Measurements from ENCODE around the gene LRRIQ1. TPM values are rescaled to one million over a fixed set of nuclear protein-coding genes. Genes with fewer than 3 reads are reported as not detected.

Gene LRRIQ1
- total RNA-seq, 1 experiment from 2014 or later: 3.4 TPM

DNA sequence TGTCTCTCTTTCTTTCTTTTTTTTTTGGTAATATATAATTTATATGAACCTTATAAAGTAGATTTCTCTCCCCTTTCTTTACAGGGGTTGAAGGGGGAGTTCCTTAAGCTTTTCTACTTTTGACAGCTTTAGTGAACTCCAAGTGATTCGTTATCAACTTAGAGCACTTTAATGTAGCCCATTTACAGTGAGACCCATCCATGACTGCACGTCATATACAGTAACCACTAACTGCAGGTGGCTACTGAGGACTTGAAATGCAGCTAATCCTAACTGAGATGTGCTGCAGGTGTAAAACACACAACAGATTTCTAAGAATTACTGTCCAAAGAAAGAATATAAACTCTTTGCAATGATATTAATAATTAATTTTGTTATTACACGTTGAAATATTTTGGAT, 582 bp downstream of the LRRIQ1 start:
- CTCF ChIA-PET: no interaction called here
- Histone ChIP-seq H3K4me3 (ENCODE audit: low read depth, low read length, poor library complexity, severe bottlenecking) (peak overlapping the region; percentile 63), H3K27me3 (replicated peaks; ENCODE audit: insufficient read depth, low read depth, low read length, poor library complexity) (no peaks in the 10 kb centered on the region), H3K27ac (ENCODE audit: low read depth, low read length, poor library complexity, severe bottlenecking) (no peak overlapping the region), H3K9me3 (ENCODE audit: low read depth, low read length, poor library complexity, severe bottlenecking) (no peaks in the 10 kb centered on the region), H3K36me3 (ENCODE audit: insufficient read depth, low read length, poor library complexity, severe bottlenecking) (no peaks in the 10 kb centered on the region), H3K4me1 (ENCODE audit: insufficient read depth, low read length, poor library complexity, severe bottlenecking) (no peaks in the 10 kb centered on the region)
- no TSS peak for BruUV-seq (replicated peaks)
- TF ChIP-seq CTCF (conservative IDR thresholded peaks at IDR 0.05; ENCODE audit: low read depth, low read length): no peak
- TF ChIP-seq EZH2 (IDR thresholded peaks at IDR 0.05; ENCODE audit: borderline replicate concordance, low read depth, low read length, poor library complexity, severe bottlenecking): no peak
- no peak for DNase-seq (ENCODE audit: low spot score)
- intact Hi-C loops (cut with micrococcal nuclease; ENCODE audit: unreplicated experiment): no loop called here
- POLR2A ChIA-PET (ENCODE audit: low non-redundant PET): no interaction called here

DNA sequence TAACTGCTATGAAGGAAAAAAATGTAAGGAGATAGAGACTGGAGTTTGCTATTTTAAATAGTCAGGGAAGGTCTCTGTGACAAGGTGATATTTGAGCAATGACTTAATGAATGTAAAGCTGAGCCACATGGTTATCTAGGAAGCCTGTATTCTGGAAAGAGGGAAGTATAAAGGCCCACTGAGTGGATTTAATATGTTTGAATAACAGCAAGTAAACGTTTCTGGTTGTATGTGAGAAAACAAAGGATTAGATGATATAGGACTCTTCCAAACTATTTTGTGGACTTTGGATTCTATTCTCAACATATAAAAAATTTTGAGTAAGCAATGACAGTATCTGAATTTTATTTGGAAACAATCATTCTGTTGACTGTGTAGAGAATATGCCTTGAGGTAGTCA, 5.2 kb downstream of the LRRIQ1 start:
- CTCF ChIA-PET: no interaction called here
- DNase-seq (ENCODE audit: low spot score): no peak
- POLR2A ChIA-PET (ENCODE audit: low non-redundant PET): no interaction called here
- no peaks in the 10 kb centered on the region for H3K4me1 ChIP-seq (ENCODE audit: insufficient read depth, low read length, poor library complexity, severe bottlenecking)
- no peak overlapping the region for H3K4me3 ChIP-seq (ENCODE audit: low read depth, low read length, poor library complexity, severe bottlenecking)
- H3K9me3 ChIP-seq (ENCODE audit: low read depth, low read length, poor library complexity, severe bottlenecking): no peaks in the 10 kb centered on the region
- no peaks in the 10 kb centered on the region for H3K27me3 ChIP-seq (replicated peaks; ENCODE audit: insufficient read depth, low read depth, low read length, poor library complexity)
- H3K36me3 ChIP-seq (ENCODE audit: insufficient read depth, low read length, poor library complexity, severe bottlenecking): no peaks in the 10 kb centered on the region
- no TSS peak for BruUV-seq (replicated peaks)
- no peak overlapping the region for H3K27ac ChIP-seq (ENCODE audit: low read depth, low read length, poor library complexity, severe bottlenecking)
- intact Hi-C loops (cut with micrococcal nuclease; ENCODE audit: unreplicated experiment): no loop called here
- TF ChIP-seq CTCF (conservative IDR thresholded peaks at IDR 0.05; ENCODE audit: low read depth, low read length) (no peak), EZH2 (IDR thresholded peaks at IDR 0.05; ENCODE audit: borderline replicate concordance, low read depth, low read length, poor library complexity, severe bottlenecking) (no peak)

DNA sequence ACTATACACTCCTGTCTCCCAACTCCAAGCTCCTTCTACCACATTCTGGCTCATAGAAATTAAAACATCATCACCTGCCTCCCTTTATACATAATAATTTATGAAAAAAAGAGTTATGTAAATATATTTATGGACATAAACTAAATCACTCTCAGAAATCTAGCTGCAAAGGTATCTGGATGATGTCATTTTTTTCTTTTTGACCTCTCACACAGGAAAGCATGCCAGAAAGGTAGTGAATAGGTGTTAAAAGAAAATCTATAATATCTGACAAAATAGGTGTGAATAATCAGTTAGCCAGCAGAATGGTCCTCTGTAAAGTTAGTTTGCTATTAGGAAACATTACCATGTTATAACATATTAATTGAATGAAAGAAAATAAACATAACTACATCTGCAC, 7.7 kb downstream of the LRRIQ1 start:
- BruUV-seq (replicated peaks): no TSS peak
- H3K27me3 ChIP-seq (replicated peaks; ENCODE audit: insufficient read depth, low read depth, low read length, poor library complexity): no peaks in the 10 kb centered on the region
- no peak overlapping the region for H3K4me3 ChIP-seq (ENCODE audit: low read depth, low read length, poor library complexity, severe bottlenecking)
- no peak for DNase-seq (ENCODE audit: low spot score)
- intact Hi-C loops (cut with micrococcal nuclease; ENCODE audit: unreplicated experiment): no loop called here
- no peak for TF ChIP-seq CTCF (conservative IDR thresholded peaks at IDR 0.05; ENCODE audit: low read depth, low read length)
- no peak for TF ChIP-seq EZH2 (IDR thresholded peaks at IDR 0.05; ENCODE audit: borderline replicate concordance, low read depth, low read length, poor library complexity, severe bottlenecking)
- no peaks in the 10 kb centered on the region for H3K9me3 ChIP-seq (ENCODE audit: low read depth, low read length, poor library complexity, severe bottlenecking)
- no peaks in the 10 kb centered on the region for H3K4me1 ChIP-seq (ENCODE audit: insufficient read depth, low read length, poor library complexity, severe bottlenecking)
- no peak overlapping the region for H3K27ac ChIP-seq (ENCODE audit: low read depth, low read length, poor library complexity, severe bottlenecking)
- CTCF ChIA-PET: no interaction called here
- H3K36me3 ChIP-seq (ENCODE audit: insufficient read depth, low read length, poor library complexity, severe bottlenecking): no peaks in the 10 kb centered on the region
- POLR2A ChIA-PET (ENCODE audit: low non-redundant PET): no interaction called here
